GM12878 (cell line): ENCODE results near the gene SMKR1. TPM values are rescaled to one million over a fixed set of nuclear protein-coding genes. Genes with fewer than 3 reads are reported as not detected.

Experiments used
- ATAC-seq: fragments of 200-7000 bp; cut with Tn5 transposase; 3 replicates; pipeline ENCODE4 v1.9.1; 2020; ENCODE audit warnings: mild to moderate bottlenecking, moderate library complexity
- BruUV-seq: library from RNA; stranded (reverse); fragments of 400-500 nt; replicated peaks from 2 replicates; lab custom pipeline; 2021; lab: Mats Ljungman, UMichigan
- CTCF ChIA-PET: fragments of 300-600 bp; sonication (Branson Sonifier 250); formaldehyde crosslinking; extraction: SDS; loops from one replicate; lab custom pipeline; 2021; ENCODE audit warnings: inconsistent platforms; lab: Yijun Ruan, JAX
- POLR2A ChIA-PET: fragments of 350-600 bp; formaldehyde crosslinking; extraction: SDS; loops from one replicate; lab custom pipeline; 2021; ENCODE audit warnings: inconsistent platforms; lab: Charles Lee
- RAD21 ChIA-PET: fragments of 300-600 bp; sonication (Branson Sonifier 250); formaldehyde crosslinking; loops from one replicate; lab custom pipeline; 2023; ENCODE audit warnings: antibody characterized with exemption; ENCODE audit not compliant: unreplicated experiment; lab: Charles Lee
- SMC1A ChIA-PET: fragments of 300-600 bp; sonication (Branson Sonifier 250); formaldehyde crosslinking; loops from one replicate; lab custom pipeline; 2023; ENCODE audit not compliant: unreplicated experiment, uncharacterized antibody; lab: Charles Lee
- DNase-seq: peaks from one replicate; pipeline ENCODE4 v3.0.0-alpha.2; 2011; ENCODE audit warnings: low read depth, low spot score
- FAIRE-seq: peaks from 3 replicates; lab custom pipeline; 2011; peaks lifted over from hg19 to GRCh38; lab: Jason Lieb, UNC
- H2AFZ ChIP-seq: 2 replicates; pipeline ENCODE4 v1.6.0; 2011; ENCODE audit warnings: low read depth, low read length, control low read depth; ENCODE audit not compliant: control insufficient read depth
- H3K27ac ChIP-seq: 2 replicates; pipeline ENCODE4 v1.5.1; 2011; ENCODE audit warnings: control low read depth; ENCODE audit not compliant: control insufficient read depth, insufficient read depth
- H3K27me3 ChIP-seq, 2 experiments: replicated peaks in 1 of 2; 2 replicates each; pipeline versions ENCODE4 v1.6.0 to v1.6.1; 2011; ENCODE audit warnings: low read length in 1 of 2; ENCODE audit not compliant: control insufficient read depth in 2 of 2, insufficient read depth in 2 of 2
- H3K36me3 ChIP-seq, 2 experiments: 2 replicates each; pipeline ENCODE4 v1.5.1; 2011; ENCODE audit warnings: low read length in 1 of 2; ENCODE audit not compliant: control insufficient read depth in 2 of 2, insufficient read depth in 2 of 2
- H3K4me1 ChIP-seq: 2 replicates; pipeline ENCODE4 v1.6.1; 2011; ENCODE audit warnings: mild to moderate bottlenecking, low read length, moderate library complexity, mixed read lengths; ENCODE audit not compliant: control insufficient read depth, insufficient read depth
- H3K4me2 ChIP-seq: 2 replicates; pipeline ENCODE4 v1.6.0; 2011; ENCODE audit warnings: control low read depth; ENCODE audit not compliant: control insufficient read depth, insufficient read depth
- H3K4me3 ChIP-seq: fragments of 200-600 bp; sonication (generic); 2 replicates; pipeline ENCODE4 v1.5.1; 2016
- H3K79me2 ChIP-seq: 2 replicates; pipeline ENCODE4 v1.6.0; 2011; ENCODE audit warnings: low read length; ENCODE audit not compliant: control insufficient read depth, insufficient read depth
- H3K9ac ChIP-seq: 2 replicates; pipeline ENCODE4 v1.8.0; 2011; ENCODE audit warnings: low read length, control low read depth, mixed read lengths; ENCODE audit not compliant: control insufficient read depth, insufficient read depth
- H3K9me3 ChIP-seq: replicated peaks from 3 replicates; pipeline ENCODE4 v1.5.1; 2011; ENCODE audit warnings: mild to moderate bottlenecking, low read length; ENCODE audit not compliant: control insufficient read depth, insufficient read depth
- H4K20me1 ChIP-seq: 2 replicates; pipeline ENCODE4 v1.6.0; 2011; ENCODE audit not compliant: control insufficient read depth, insufficient read depth
- BRCA1 ChIP-seq: IDR thresholded peaks from 2 replicates; pipeline ENCODE4 v1.6.1; 2011; ENCODE audit warnings: low read depth, low read length, improper control_type of control experiment
- CHD1 ChIP-seq: IDR thresholded peaks from 2 replicates; pipeline ENCODE4 v1.6.1; 2012; ENCODE audit warnings: low read depth, low read length, improper control_type of control experiment
- CUX1 ChIP-seq: IDR thresholded peaks from 2 replicates; pipeline ENCODE4 v1.6.1; 2012; ENCODE audit warnings: improper control_type of control experiment, low read depth, low read length; ENCODE audit not compliant: insufficient replicate concordance
- EED ChIP-seq: sonication (generic); IDR thresholded peaks from 2 replicates; pipeline ENCODE4 v1.6.1; 2016; ENCODE audit warnings: antibody characterized with exemption, low read depth
- GATAD2B ChIP-seq: fragments of 450-650 bp; conservative IDR thresholded peaks from 2 replicates; pipeline ENCODE4 v1.6.1; 2017; ENCODE audit warnings: low read depth, mild to moderate bottlenecking, moderate library complexity
- HDAC2 ChIP-seq: fragments of 200-600 bp; sonication (generic); IDR thresholded peaks from 2 replicates; pipeline ENCODE4 v1.6.1; 2017
- NFXL1 ChIP-seq: fragments of 450-650 bp; IDR thresholded peaks from 2 replicates; pipeline ENCODE4 v1.6.1; 2017; ENCODE audit warnings: antibody characterized with exemption, mild to moderate bottlenecking, borderline replicate concordance
- NR2F1 ChIP-seq: fragments of 450-650 bp; conservative IDR thresholded peaks from 2 replicates; pipeline ENCODE4 v1.6.1; 2017; ENCODE audit warnings: mild to moderate bottlenecking
- PML ChIP-seq: IDR thresholded peaks from 2 replicates; pipeline ENCODE4 v1.6.1; 2012; ENCODE audit warnings: low read length, inconsistent platforms
- POLR2AphosphoS5 ChIP-seq: IDR thresholded peaks from 2 replicates; pipeline ENCODE4 v1.6.1; 2011; ENCODE audit warnings: mild to moderate bottlenecking, low read length, inconsistent platforms
- RUNX3 ChIP-seq: IDR thresholded peaks from 2 replicates; pipeline ENCODE4 v1.6.1; 2012; ENCODE audit warnings: low read length, inconsistent platforms
- TCF12 ChIP-seq: IDR thresholded peaks from 2 replicates; pipeline ENCODE4 v1.6.1; 2011; ENCODE audit warnings: low read depth, mild to moderate bottlenecking, low read length
- WGBS: methylation state at CpG from one replicate; pipeline ENCODE4 v1.1.6; 2016; ENCODE audit warnings: low lambda C conversion rate; ENCODE audit not compliant: insufficient replicate concordance, insufficient coverage; ENCODE audit errors: missing lambda C conversion rate; 5-methylcytosine and 5-hydroxymethylcytosine counted together
- in situ Hi-C: fragments of 300-500 bp; cut with MboI; formaldehyde crosslinking; loops from 9 replicates; pipeline ENCODE4 v1.14.3; 2018; ENCODE audit warnings: mixed read lengths
- intact Hi-C: fragments of 100-400 bp; cut with micrococcal nuclease; formaldehyde crosslinking; loops from one replicate; pipeline ENCODE4 v1.14.2; 2022; ENCODE audit not compliant: unreplicated experiment
- polyA plus RNA-seq, 11 experiments: library from polyadenylated mRNA; depleted of rRNA in 4 of 11; unstranded in 6 of 11; stranded (reverse) in 5 of 11; fragments of >200 nt; fragmentation: Nextera tagmentation in 4 of 11; fragmentation: Illumina TruSeq in 1 of 11; extraction: Ambion mirVana in 4 of 11; extraction: Trizol in 1 of 11; gene quantifications; 1 replicate in 1 of 11; 2 replicates in 10 of 11; pipeline versions ENCODE4 v1.2.1 to v1.2.3, GENCODE V29; 2011 to 2016; ENCODE audit warnings: inconsistent platforms in 2 of 11, missing spikeins in 2 of 11, low read depth in 1 of 11
- total RNA-seq, 4 experiments: library from RNA; depleted of rRNA in 3 of 4; stranded (reverse); fragments of >200 nt in 3 of 4; fragmentation: Illumina TruSeq in 1 of 4; extraction: Trizol in 1 of 4; gene quantifications; 2 replicates each; pipeline versions ENCODE4 v1.2.1 to v1.2.3, GENCODE V29; 2013 to 2021

The SMKR1 gene
- total and polyA plus RNA-seq, 10 of the 15 experiments (the other 5 are each of a cell fraction or from before 2014, with no cell fraction given), result 0.37 to 2.6 (median 0.83) TPM

DNA sequence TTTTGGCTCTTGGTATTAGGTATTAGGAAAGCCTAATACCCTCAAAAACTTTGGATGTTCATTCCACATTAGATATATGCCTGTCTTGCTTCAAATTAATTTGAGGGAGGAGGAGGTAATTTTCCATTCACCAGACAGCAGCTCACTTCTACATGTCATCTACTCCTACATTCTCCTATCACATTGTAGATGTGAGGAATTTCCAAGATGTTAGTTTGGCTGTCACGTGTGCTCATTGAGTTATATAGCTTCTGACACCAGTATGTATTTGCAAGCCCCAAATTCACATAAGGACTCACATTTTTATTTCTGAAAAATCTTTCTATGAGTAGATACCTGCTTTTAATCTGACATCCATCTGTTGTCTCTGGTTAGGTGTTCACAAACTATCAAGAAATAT lies 22.5 kb upstream of the SMKR1 start:
- FAIRE-seq (no peak), DNase-seq (no peak), ATAC-seq (no peak)
- SMC1A ChIA-PET, result interaction anchor here (0.8 to 1.3 kb wide), 3 partner anchors 11 to 112 kb away, joined by 3 to 4 read pairs (median 3); no protein-coding TSS in a partner anchor
- WGBS, result 68% methylated on average over 1 of the region's 1 CpG
- H4K20me1 ChIP-seq, result no peaks in the 10 kb centered on the region
- no peak overlapping the region for H3K4me3 ChIP-seq
- intact Hi-C loops, result loop anchor here (10.0 kb wide), 1 partner anchor 345 kb away; no protein-coding TSS in a partner anchor
- H3K27ac ChIP-seq, result no peak overlapping the region
- RAD21 ChIA-PET, result interaction anchor here (1.7 kb wide), 1 partner anchor 137 kb away, joined by 4 read pairs; no protein-coding TSS in a partner anchor
- no peaks in the 10 kb centered on the region for H3K27me3 ChIP-seq
- no peak overlapping the region for H3K9ac ChIP-seq
- in situ Hi-C loops, result no loop called here
- H3K9me3 ChIP-seq, result no peaks in the 10 kb centered on the region
- BruUV-seq, result no TSS peak
- no peaks in the 10 kb centered on the region for H3K36me3 ChIP-seq
- no peaks in the 10 kb centered on the region for H3K4me1 ChIP-seq
- no peak for TF ChIP-seq NFXL1
- TF ChIP-seq NR2F1, result no peak
- no peak for TF ChIP-seq POLR2AphosphoS5
- no peak for TF ChIP-seq GATAD2B
- no peak for TF ChIP-seq HDAC2
- no peak for TF ChIP-seq CHD1
- no peak for TF ChIP-seq RUNX3
- TF ChIP-seq, all 136 proteins: peak for 0
- H3K4me2 ChIP-seq, result no peak overlapping the region
- no peak overlapping the region for H2AFZ ChIP-seq
- CTCF ChIA-PET, result interaction anchor here (0.9 to 2.7 kb wide), 5 partner anchors 8 to 137 kb away, joined by 3 to 10 read pairs (median 5); no protein-coding TSS in a partner anchor
- POLR2A ChIA-PET, result no interaction called here
- H3K79me2 ChIP-seq, result no peaks in the 10 kb centered on the region

GRCh38 chr7:129480674-129481363 lies 21.5 kb upstream of the SMKR1 start:
- ChIA-PET POLR2A (interaction anchor here (0.5 kb wide), 1 partner anchor 400 kb away, joined by 5 read pairs; no protein-coding TSS in a partner anchor), SMC1A (interaction anchor here (0.5 to 1.0 kb wide), 3 partner anchors 125 to 538 kb away, joined by 3 read pairs; no protein-coding TSS in a partner anchor), CTCF (interaction anchor here (1.3 to 2.7 kb wide), 3 partner anchors 9 to 138 kb away, joined by 4 to 10 read pairs (median 6); no protein-coding TSS in a partner anchor), RAD21 (interaction anchor here (0.6 to 1.7 kb wide), 3 partner anchors 11 to 138 kb away, joined by 3 to 4 read pairs (median 3); no protein-coding TSS in a partner anchor)
- no peaks in the 10 kb centered on the region for H3K36me3 ChIP-seq
- in situ Hi-C loops, result no loop called here
- H3K4me1 ChIP-seq, result no peaks in the 10 kb centered on the region
- no peaks in the 10 kb centered on the region for H3K27me3 ChIP-seq
- no peak overlapping the region for H3K27ac ChIP-seq
- no TSS peak for BruUV-seq
- H3K4me3 ChIP-seq, result no peak overlapping the region
- H3K79me2 ChIP-seq, result no peaks in the 10 kb centered on the region
- H4K20me1 ChIP-seq, result no peaks in the 10 kb centered on the region
- FAIRE-seq (no peak), DNase-seq (no peak), ATAC-seq (no peak)
- intact Hi-C loops, result no loop called here
- H2AFZ ChIP-seq, result no peak overlapping the region
- H3K9me3 ChIP-seq, result no peaks in the 10 kb centered on the region
- no peak overlapping the region for H3K4me2 ChIP-seq
- WGBS, result 95% methylated on average over 6 of the region's 6 CpGs
- H3K9ac ChIP-seq, result no peak overlapping the region
- TF ChIP-seq CUX1 (no peak), NR2F1 (no peak), PML (no peak), BRCA1 (no peak), EED (no peak), TCF12 (no peak), NFXL1 (no peak)
